H9 (cell line): Measurements from ENCODE around the gene SLC7A1. TPM values are rescaled to one million over a fixed set of nuclear protein-coding genes. Genes with fewer than 3 reads are reported as not detected.

Experiments used
- DNase-seq: peaks from one replicate; pipeline ENCODE4 v3.0.0-alpha.2; 2017
- H2AFZ ChIP-seq: one replicate; pipeline ENCODE4 v1.6.1; 2013; ENCODE audit warnings: mild to moderate bottlenecking, low read length, control low read depth, moderate library complexity
- H2AK5ac ChIP-seq: 2 replicates; pipeline ENCODE4 v1.6.1; 2013; ENCODE audit warnings: low read length, control low read depth, mixed read lengths; ENCODE audit not compliant: insufficient read length
- H2BK120ac ChIP-seq: one replicate; pipeline ENCODE4 v1.6.1; 2013; ENCODE audit warnings: low read depth, mild to moderate bottlenecking, low read length, control low read depth, inconsistent platforms; ENCODE audit not compliant: poor library complexity, severe bottlenecking
- H2BK12ac ChIP-seq: 2 replicates; pipeline ENCODE4 v1.6.1; 2013; ENCODE audit warnings: low read length, control low read depth, mixed read lengths, low read depth; ENCODE audit not compliant: insufficient read length
- H2BK15ac ChIP-seq: 2 replicates; pipeline ENCODE4 v1.6.1; 2013; ENCODE audit warnings: low read depth, low read length, control low read depth
- H2BK20ac ChIP-seq: one replicate; pipeline ENCODE4 v1.6.1; 2013; ENCODE audit warnings: low read depth, mild to moderate bottlenecking, low read length, control low read depth, inconsistent platforms; ENCODE audit not compliant: poor library complexity, severe bottlenecking
- H2BK5ac ChIP-seq: 2 replicates; pipeline ENCODE4 v1.6.1; 2013; ENCODE audit warnings: low read length, control low read depth, mixed read lengths; ENCODE audit not compliant: insufficient read length
- H3K14ac ChIP-seq: 2 replicates; pipeline ENCODE4 v1.6.1; 2013; ENCODE audit warnings: low read length, control low read depth; ENCODE audit not compliant: insufficient read depth
- H3K18ac ChIP-seq: 2 replicates; pipeline ENCODE4 v1.6.1; 2013; ENCODE audit warnings: low read depth, mild to moderate bottlenecking, mixed read lengths, low read length, control low read depth; ENCODE audit not compliant: insufficient read length
- H3K23ac ChIP-seq: 2 replicates; pipeline ENCODE4 v1.6.1; 2013; ENCODE audit warnings: low read length, control low read depth, mixed read lengths, low read depth; ENCODE audit not compliant: insufficient read length
- H3K23me2 ChIP-seq: 2 replicates; pipeline ENCODE4 v1.6.1; 2013; ENCODE audit warnings: low read depth, mild to moderate bottlenecking, mixed read lengths, low read length, control low read depth; ENCODE audit not compliant: insufficient read length, poor library complexity, severe bottlenecking
- H3K27ac ChIP-seq: 2 replicates; pipeline ENCODE4 v1.5.1; 2013; ENCODE audit warnings: low read length, control low read depth, mixed read lengths, low read depth; ENCODE audit not compliant: insufficient read length
- H3K27me3 ChIP-seq: 2 replicates; pipeline ENCODE4 v1.6.1; 2013; ENCODE audit warnings: low read length, control low read depth, inconsistent platforms; ENCODE audit not compliant: insufficient read depth
- H3K4ac ChIP-seq: 2 replicates; pipeline ENCODE4 v1.6.1; 2013; ENCODE audit warnings: low read depth, mild to moderate bottlenecking, control low read depth, inconsistent platforms, low read length, moderate library complexity
- H3K4me1 ChIP-seq: 2 replicates; pipeline ENCODE4 v1.6.1; 2013; ENCODE audit warnings: low read length, control low read depth, inconsistent platforms; ENCODE audit not compliant: insufficient read depth
- H3K4me2 ChIP-seq: 2 replicates; pipeline ENCODE4 v1.6.1; 2013; ENCODE audit warnings: low read length, control low read depth, mixed read lengths; ENCODE audit not compliant: insufficient read length, insufficient read depth
- H3K56ac ChIP-seq: 2 replicates; pipeline ENCODE4 v1.6.1; 2013; ENCODE audit warnings: low read depth, mild to moderate bottlenecking, mixed read lengths, low read length, control low read depth; ENCODE audit not compliant: insufficient read length
- H3K79me1 ChIP-seq: 2 replicates; pipeline ENCODE4 v1.6.1; 2013; ENCODE audit warnings: low read depth, mild to moderate bottlenecking, moderate library complexity, low read length, control low read depth, inconsistent platforms; ENCODE audit not compliant: insufficient read depth, poor library complexity, severe bottlenecking
- H3K79me2 ChIP-seq: 2 replicates; pipeline ENCODE4 v1.6.1; 2013; ENCODE audit warnings: low read length, control low read depth, inconsistent platforms; ENCODE audit not compliant: insufficient read depth
- H3K9ac ChIP-seq: 2 replicates; pipeline ENCODE4 v1.6.1; 2013; ENCODE audit warnings: low read length, control low read depth, mixed read lengths; ENCODE audit not compliant: insufficient read length; ENCODE audit errors: extremely low read depth
- H3K9me3 ChIP-seq: one replicate; pipeline ENCODE4 v1.6.1; 2013; ENCODE audit warnings: low read depth, low read length, inconsistent platforms; ENCODE audit not compliant: control insufficient read depth
- H3T11ph ChIP-seq: one replicate; pipeline ENCODE4 v1.6.1; 2013; ENCODE audit warnings: mild to moderate bottlenecking, low read length, control low read depth, inconsistent platforms
- H4K20me1 ChIP-seq: one replicate; pipeline ENCODE4 v1.6.1; 2013; ENCODE audit not compliant: control insufficient read depth, insufficient read length, insufficient read depth
- H4K5ac ChIP-seq: 2 replicates; pipeline ENCODE4 v1.6.1; 2013; ENCODE audit warnings: low read depth, mild to moderate bottlenecking, mixed read lengths, low read length, control low read depth; ENCODE audit not compliant: insufficient read length
- H4K8ac ChIP-seq: replicated peaks from 2 replicates; pipeline ENCODE4 v1.6.1; 2013; ENCODE audit warnings: low read length, control low read depth, mixed read lengths, low read depth; ENCODE audit not compliant: insufficient read length
- H4K91ac ChIP-seq: 2 replicates; pipeline ENCODE4 v1.6.1; 2013; ENCODE audit warnings: low read depth, mild to moderate bottlenecking, moderate library complexity, mixed read lengths, low read length, control low read depth; ENCODE audit not compliant: insufficient read length
- H3K27ac Mint-ChIP-seq, 3 experiments: 2 replicates in 2 of 3; 3 replicates in 1 of 3; pipeline ENCODE4 v1.8.0; 2020 to 2021; ENCODE audit warnings: mixed read lengths in 3 of 3, mild to moderate bottlenecking in 1 of 3, moderate library complexity in 1 of 3
- H3K27me3 Mint-ChIP-seq: 2 replicates; pipeline ENCODE4 v1.8.0; 2021; ENCODE audit warnings: low read depth, mild to moderate bottlenecking, moderate library complexity, mixed read lengths
- H3K36me3 Mint-ChIP-seq, 3 experiments: 2 replicates in 2 of 3; 3 replicates in 1 of 3; pipeline ENCODE4 v1.8.0; 2020 to 2021; ENCODE audit warnings: low read depth in 3 of 3, mixed read lengths in 3 of 3; ENCODE audit not compliant: insufficient read depth in 1 of 3
- H3K4me1 Mint-ChIP-seq, 2 experiments: 2 replicates each; pipeline ENCODE4 v1.8.0; 2020; ENCODE audit warnings: mixed read lengths in 2 of 2
- H3K4me3 Mint-ChIP-seq, 2 experiments: 2 replicates in 1 of 2; 3 replicates in 1 of 2; pipeline ENCODE4 v1.8.0; 2020 to 2021; ENCODE audit warnings: mild to moderate bottlenecking in 2 of 2, mixed read lengths in 2 of 2, moderate library complexity in 1 of 2
- H3K9me3 Mint-ChIP-seq, 2 experiments: 2 replicates in 1 of 2; 3 replicates in 1 of 2; pipeline ENCODE4 v1.8.0; 2020; ENCODE audit warnings: mild to moderate bottlenecking in 2 of 2, mixed read lengths in 2 of 2, moderate library complexity in 1 of 2
- whole genome bisulfite sequencing: extraction: QIAGEN DNeasy Blood & Tissue Kit; methylation state at CpG from one replicate; pipeline ENCODE4 v1.1.7; 2013; ENCODE audit warnings: missing lambda C conversion rate, low lambda C conversion rate, mixed read lengths; ENCODE audit not compliant: insufficient read length; ENCODE audit errors: extremely low coverage; 5-methylcytosine and 5-hydroxymethylcytosine counted together
- total RNA-seq: library from RNA; stranded (reverse); gene quantifications from 2 replicates; pipeline ENCODE4 v1.2.1, GENCODE V29; 2021
- TF ChIP-seq, protein P1 (sequence below): fragments of 200-600 bp; sonication (generic); conservative IDR thresholded peaks from 3 replicates; pipeline ENCODE4 v1.8.0; 2021; ENCODE audit warnings: antibody characterized with exemption, mild to moderate bottlenecking

The SLC7A1 gene
- total RNA-seq, 1 experiment from 2014 or later = 109 TPM

GRCh38 chr13:29464105-29464679 is 131.3 kb downstream of the SLC7A1 start:
- H4K20me1 ChIP-seq = no peaks in the 10 kb centered on the region
- H3K79me1 ChIP-seq = no peaks in the 10 kb centered on the region
- no peaks in the 10 kb centered on the region for H3K23me2 ChIP-seq
- H3K27me3 ChIP-seq = no peaks in the 10 kb centered on the region
- H3K36me3 Mint-ChIP-seq = no peaks in the 10 kb centered on the region; a peak in 1 of 7 replicates
- H2BK5ac ChIP-seq = no peak overlapping the region
- no peak overlapping the region for H2AK5ac ChIP-seq
- H3K27ac Mint-ChIP-seq = no peak overlapping the region
- no peak overlapping the region for H3K23ac ChIP-seq
- H3K4me1 Mint-ChIP-seq = peaks cover 0 to 9% of the 10 kb centered on the region in 2 experiments; a peak in 2 of 4 replicates
- H3K18ac ChIP-seq = no peak overlapping the region
- TF ChIP-seq, protein P1, sequence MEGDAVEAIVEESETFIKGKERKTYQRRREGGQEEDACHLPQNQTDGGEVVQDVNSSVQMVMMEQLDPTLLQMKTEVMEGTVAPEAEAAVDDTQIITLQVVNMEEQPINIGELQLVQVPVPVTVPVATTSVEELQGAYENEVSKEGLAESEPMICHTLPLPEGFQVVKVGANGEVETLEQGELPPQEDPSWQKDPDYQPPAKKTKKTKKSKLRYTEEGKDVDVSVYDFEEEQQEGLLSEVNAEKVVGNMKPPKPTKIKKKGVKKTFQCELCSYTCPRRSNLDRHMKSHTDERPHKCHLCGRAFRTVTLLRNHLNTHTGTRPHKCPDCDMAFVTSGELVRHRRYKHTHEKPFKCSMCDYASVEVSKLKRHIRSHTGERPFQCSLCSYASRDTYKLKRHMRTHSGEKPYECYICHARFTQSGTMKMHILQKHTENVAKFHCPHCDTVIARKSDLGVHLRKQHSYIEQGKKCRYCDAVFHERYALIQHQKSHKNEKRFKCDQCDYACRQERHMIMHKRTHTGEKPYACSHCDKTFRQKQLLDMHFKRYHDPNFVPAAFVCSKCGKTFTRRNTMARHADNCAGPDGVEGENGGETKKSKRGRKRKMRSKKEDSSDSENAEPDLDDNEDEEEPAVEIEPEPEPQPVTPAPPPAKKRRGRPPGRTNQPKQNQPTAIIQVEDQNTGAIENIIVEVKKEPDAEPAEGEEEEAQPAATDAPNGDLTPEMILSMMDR = no peak
- H3K4me3 Mint-ChIP-seq = no peak overlapping the region
- no peak overlapping the region for H3K4me2 ChIP-seq
- no peak overlapping the region for H2BK12ac ChIP-seq
- no peak overlapping the region for H3T11ph ChIP-seq
- H2AFZ ChIP-seq = no peak overlapping the region
- no peak overlapping the region for H3K56ac ChIP-seq
- no peaks in the 10 kb centered on the region for H3K9me3 ChIP-seq
- H2BK15ac ChIP-seq = no peak overlapping the region
- no CpG with 5 or more reads among the region's 4 CpGs for WGBS
- no peak overlapping the region for H4K91ac ChIP-seq
- H4K8ac ChIP-seq = no peak overlapping the region
- no peak overlapping the region for H4K5ac ChIP-seq
- H3K14ac ChIP-seq = no peak overlapping the region
- H3K27ac ChIP-seq = no peak overlapping the region
- no peaks in the 10 kb centered on the region; a peak in 1 of 5 replicates for H3K9me3 Mint-ChIP-seq
- no peak overlapping the region for H2BK120ac ChIP-seq
- no peak overlapping the region for H2BK20ac ChIP-seq
- H3K27me3 Mint-ChIP-seq = no peaks in the 10 kb centered on the region
- no peaks in the 10 kb centered on the region for H3K79me2 ChIP-seq
- no peak for DNase-seq
- H3K4ac ChIP-seq = no peak overlapping the region
- no peak overlapping the region for H3K9ac ChIP-seq
- H3K4me1 ChIP-seq = no peaks in the 10 kb centered on the region
